GM10266 (cell line): ENCODE results near the gene NELL1.

Source experiments
- DNase-seq: peaks from one replicate; pipeline ENCODE4 v3.0.0; 2012; ENCODE audit errors: extremely low spot score
- TF ChIP-seq, protein P1 (sequence below): IDR thresholded peaks from 2 replicates; pipeline ENCODE4 v1.5.1; 2012; ENCODE audit warnings: mild to moderate bottlenecking, low read depth; ENCODE audit not compliant: control insufficient read depth, insufficient read depth; ENCODE audit errors: missing control alignments

The NELL1 gene

DNA sequence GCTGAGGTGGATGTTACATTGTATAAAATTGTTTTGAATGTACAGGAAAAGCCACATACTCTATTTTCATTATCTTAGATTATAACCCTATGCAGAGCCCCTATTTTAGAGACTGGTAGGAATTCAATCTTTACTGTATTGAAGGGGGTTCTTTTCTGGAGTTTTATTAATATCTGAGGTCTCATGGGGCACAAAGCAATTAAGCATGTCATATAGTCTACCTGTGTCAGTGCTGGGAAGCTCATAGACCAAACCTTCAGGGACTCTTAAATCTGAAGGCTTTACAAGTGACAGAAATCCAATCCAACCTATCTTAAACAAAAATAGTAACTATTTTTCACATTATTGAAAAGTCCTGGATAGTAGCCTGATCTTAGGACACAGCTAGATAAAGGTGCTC is 733.7 kb downstream of the NELL1 start:
- DNase-seq, result no peak
- TF ChIP-seq, protein P1, sequence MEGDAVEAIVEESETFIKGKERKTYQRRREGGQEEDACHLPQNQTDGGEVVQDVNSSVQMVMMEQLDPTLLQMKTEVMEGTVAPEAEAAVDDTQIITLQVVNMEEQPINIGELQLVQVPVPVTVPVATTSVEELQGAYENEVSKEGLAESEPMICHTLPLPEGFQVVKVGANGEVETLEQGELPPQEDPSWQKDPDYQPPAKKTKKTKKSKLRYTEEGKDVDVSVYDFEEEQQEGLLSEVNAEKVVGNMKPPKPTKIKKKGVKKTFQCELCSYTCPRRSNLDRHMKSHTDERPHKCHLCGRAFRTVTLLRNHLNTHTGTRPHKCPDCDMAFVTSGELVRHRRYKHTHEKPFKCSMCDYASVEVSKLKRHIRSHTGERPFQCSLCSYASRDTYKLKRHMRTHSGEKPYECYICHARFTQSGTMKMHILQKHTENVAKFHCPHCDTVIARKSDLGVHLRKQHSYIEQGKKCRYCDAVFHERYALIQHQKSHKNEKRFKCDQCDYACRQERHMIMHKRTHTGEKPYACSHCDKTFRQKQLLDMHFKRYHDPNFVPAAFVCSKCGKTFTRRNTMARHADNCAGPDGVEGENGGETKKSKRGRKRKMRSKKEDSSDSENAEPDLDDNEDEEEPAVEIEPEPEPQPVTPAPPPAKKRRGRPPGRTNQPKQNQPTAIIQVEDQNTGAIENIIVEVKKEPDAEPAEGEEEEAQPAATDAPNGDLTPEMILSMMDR, result no peak

DNA sequence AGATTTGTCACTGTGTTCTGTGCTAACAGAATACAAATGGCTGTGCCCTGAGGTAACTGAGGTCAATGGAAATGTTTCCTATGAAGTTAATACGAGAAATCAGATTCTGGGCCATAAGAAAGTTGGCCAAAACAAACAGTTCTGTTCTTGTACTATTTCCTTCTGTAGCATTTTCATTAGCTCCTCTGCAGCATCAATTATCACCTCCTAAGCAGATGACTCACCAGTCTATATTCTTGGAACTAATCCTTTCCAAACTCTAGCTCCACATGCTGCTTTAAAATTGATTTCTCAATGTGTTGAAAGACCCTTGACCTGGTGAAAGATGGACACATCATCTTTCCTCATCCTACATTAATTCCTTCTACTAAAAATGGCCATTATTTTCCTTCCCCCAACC is 736.0 kb downstream of the NELL1 start:
- DNase-seq, result no peak
- TF ChIP-seq, protein P1, result no peak

DNA sequence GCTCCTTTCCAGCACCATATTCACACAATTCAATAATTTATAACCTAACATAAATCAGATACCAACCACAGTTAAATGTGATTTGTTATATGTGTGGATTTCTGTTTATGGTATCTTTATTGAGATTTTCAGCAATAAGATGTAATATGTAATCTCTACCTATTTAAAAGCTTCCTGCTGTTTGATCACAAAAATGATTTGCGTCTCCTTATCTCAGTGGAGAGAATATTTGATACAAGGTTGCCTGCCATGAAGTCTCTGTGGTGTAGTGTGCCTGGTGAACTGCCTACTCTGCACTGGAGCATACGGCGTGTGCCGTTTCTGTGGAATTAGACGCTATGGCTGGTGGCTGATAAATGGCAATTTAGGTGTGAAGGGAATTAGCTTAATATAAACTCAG is 741.1 kb downstream of the NELL1 start:
- TF ChIP-seq, protein P1, result no peak
- no peak for DNase-seq

DNA sequence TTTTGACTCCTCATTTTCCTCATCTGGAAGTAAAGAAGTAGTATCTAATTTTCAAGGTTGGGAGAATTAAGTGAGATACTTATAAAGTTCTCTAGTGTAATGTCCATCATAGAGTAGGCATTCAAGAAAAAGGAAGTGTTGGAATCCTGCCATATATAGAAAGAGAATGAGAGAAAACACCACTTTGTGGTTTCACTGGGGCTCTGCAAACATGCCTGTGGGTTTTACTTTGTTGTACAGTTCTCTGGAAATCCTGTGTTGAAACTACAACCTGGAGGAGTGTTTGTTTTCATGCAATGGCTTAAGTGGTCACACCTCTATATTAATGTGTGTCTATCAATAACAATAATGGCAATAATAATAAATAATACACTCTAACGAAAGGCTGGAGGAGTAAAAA is 741.7 kb downstream of the NELL1 start:
- TF ChIP-seq, protein P1, result no peak
- no peak for DNase-seq

DNA sequence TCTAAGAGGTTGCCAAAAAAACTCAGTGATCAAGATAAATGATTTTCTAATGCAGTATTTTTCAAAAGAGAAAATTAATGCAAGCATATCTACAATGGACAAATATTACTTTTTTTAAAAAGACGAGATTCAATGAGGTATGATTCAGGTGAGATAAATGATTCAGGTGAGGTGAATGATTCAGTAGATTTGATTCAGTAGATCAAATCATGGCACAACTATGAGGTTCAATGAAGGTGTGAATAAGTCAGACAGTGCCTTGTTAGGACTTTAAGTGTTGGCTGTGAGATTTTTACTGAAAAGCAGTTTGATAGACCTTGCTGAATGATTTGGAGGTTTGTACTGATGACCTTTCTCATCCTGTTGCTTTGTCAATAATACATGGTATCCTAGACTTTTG is 742.2 kb downstream of the NELL1 start:
- TF ChIP-seq, protein P1, result no peak
- no peak for DNase-seq

DNA sequence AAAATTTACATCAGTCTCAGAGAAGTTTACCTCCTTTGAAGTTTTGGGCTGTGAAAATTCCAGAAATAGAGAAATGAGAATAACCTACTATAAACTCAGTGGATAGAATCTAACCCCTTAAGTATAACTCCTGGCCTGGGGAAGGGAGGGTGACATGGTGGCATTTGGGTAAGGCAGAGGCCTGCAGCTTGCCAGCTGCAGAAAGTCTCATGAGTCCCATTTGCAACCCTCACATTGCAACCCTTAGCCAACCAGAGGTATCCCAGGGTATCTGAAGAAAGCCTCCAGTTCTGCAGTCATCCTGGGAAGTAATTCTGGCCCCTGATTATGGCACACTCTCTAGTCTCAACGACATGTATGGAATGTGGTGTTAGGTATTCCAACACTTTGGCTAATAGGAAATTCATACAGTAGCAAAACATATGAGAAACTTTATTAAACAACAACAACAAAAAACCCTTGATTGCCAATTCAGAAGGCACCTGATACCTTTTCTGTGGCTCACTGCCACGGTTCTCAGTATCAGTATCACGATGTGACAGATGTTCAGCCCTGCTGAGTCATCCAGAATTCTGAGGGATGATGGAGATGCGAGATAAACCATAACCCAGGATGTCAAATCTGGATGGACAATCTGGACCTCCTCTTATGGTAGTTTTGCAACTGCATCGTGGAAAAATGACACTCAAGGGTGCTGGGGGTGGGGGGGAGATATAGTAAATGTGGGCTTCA is 743.4 kb downstream of the NELL1 start:
- TF ChIP-seq, protein P1, result no peak
- no peak for DNase-seq

DNA sequence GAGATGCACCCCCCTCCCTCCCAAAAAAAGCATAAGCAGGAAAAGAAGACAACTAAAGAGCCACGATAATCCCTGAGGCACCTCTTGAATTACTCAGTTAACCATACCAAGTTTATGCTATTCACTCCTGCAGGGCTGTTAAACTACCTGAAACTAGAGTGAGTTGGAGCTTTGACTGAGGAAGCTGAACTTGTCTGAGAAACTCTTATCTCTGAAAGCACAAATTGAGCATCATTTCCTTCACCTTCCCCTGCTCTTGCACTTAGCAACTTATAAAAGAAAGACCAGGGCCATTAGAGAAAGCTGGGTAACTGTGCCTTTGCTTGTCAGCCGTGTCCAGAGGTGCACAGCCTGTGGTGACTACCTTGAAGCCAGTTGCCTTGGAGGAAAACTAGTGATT is 745.6 kb downstream of the NELL1 start:
- no peak for DNase-seq
- TF ChIP-seq, protein P1, result no peak
